Esophagus muscularis mucosa (tissue), 4 donors: ENCODE data around the gene MFF. TPM values are rescaled to one million over a fixed set of nuclear protein-coding genes. Genes with fewer than 3 reads are reported as not detected.

ENCODE experiments used
- DNase-seq: peaks from one replicate; pipeline ENCODE4 v3.0.0-alpha.2; 2017; ENCODE audit errors: extremely low spot score
- H3K27ac ChIP-seq, 4 donors: fragments of 200-600 bp; sonication (generic); replicated peaks in 1 of 4; 1 replicate in 3 of 4; 2 replicates in 1 of 4; pipeline ENCODE4 v1.5.1; 2016 to 2019; ENCODE audit warnings: mild to moderate bottlenecking in 1 of 4
- H3K27me3 ChIP-seq, 4 donors: fragments of 200-600 bp; sonication (generic); one replicate each; pipeline versions ENCODE4 v1.5.1 to v1.6.0; 2016 to 2019
- H3K36me3 ChIP-seq, 4 donors: fragments of 200-600 bp; sonication (generic); one replicate each; pipeline ENCODE4 v1.5.1; 2016 to 2019
- H3K4me1 ChIP-seq, 4 donors: fragments of 200-600 bp; sonication (generic); one replicate each; pipeline ENCODE4 v1.5.1; 2016 to 2019
- H3K4me3 ChIP-seq, 4 donors: fragments of 200-600 bp; sonication (generic); 1 replicate in 2 of 4; 2 replicates in 2 of 4; pipeline ENCODE4 v1.5.1; 2016 to 2019; ENCODE audit warnings: mild to moderate bottlenecking in 4 of 4, moderate library complexity in 1 of 4
- H3K9me3 ChIP-seq, 4 donors: fragments of 200-600 bp; sonication (generic); 1 replicate in 3 of 4; 2 replicates in 1 of 4; pipeline ENCODE4 v1.5.1; 2016 to 2019
- CTCF ChIP-seq, 3 experiments: fragments of 200-600 bp in 2 of 3; fragments of 450-650 bp in 1 of 3; sonication (generic) in 2 of 3; IDR thresholded peaks; one replicate each; pipeline ENCODE4 v1.5.1; 2017 to 2019; ENCODE audit warnings: antibody characterized with exemption in 3 of 3, mild to moderate bottlenecking in 2 of 3, moderate library complexity in 1 of 3
- EP300 ChIP-seq: sonication (generic); formaldehyde crosslinking; IDR thresholded peaks from one replicate; pipeline ENCODE4 v1.6.1; 2017; ENCODE audit warnings: antibody characterized with exemption
- POLR2A ChIP-seq: fragments of 450-650 bp; IDR thresholded peaks from one replicate; pipeline ENCODE4 v1.6.1; 2017; ENCODE audit warnings: antibody characterized with exemption, moderate library complexity, mild to moderate bottlenecking, low read depth
- POLR2AphosphoS5 ChIP-seq, 2 donors: sonication (generic); formaldehyde crosslinking; IDR thresholded peaks; one replicate each; pipeline ENCODE4 v1.6.1; 2017; ENCODE audit warnings: antibody characterized with exemption in 2 of 2
- WGBS: methylation state at CpG from one replicate; pipeline ENCODE4 v1.1.5; 2018; 5-methylcytosine and 5-hydroxymethylcytosine counted together
- intact Hi-C: fragments of 100-400 bp; cut with DNase I; formaldehyde crosslinking; loops from one replicate; pipeline ENCODE4 v1.15.1; 2023
- total RNA-seq, 4 donors: library from RNA; depleted of rRNA; stranded (reverse); fragments of >200 nt; gene quantifications; one replicate each; pipeline versions ENCODE4 v1.1.0 to v1.2.1, GENCODE V29; 2016

Gene MFF
- total RNA-seq, 4 donors from 2014 or later: 117 to 135 (median 125) TPM

GRCh38 chr2:227325839-227326195, 766 bp downstream of the MFF start:
- TF ChIP-seq CTCF (IDR thresholded peaks at IDR 0.05) (no peak), POLR2A (no peak)
- H3K4me3 ChIP-seq: peak overlapping the region; percentile 86 to 98 (median 93)
- intact Hi-C loops: no loop called here
- H3K27me3 ChIP-seq: no peaks in the 10 kb centered on the region
- DNase-seq: no peak
- 2% methylated on average over 7 of the region's 13 CpGs for WGBS
- no peaks in the 10 kb centered on the region for H3K9me3 ChIP-seq
- peaks cover 19 to 33% (median 23%) of the 10 kb centered on the region in 4 donors for H3K4me1 ChIP-seq
- peak overlapping the region; percentile 87 to 97 (median 92) for H3K27ac ChIP-seq
- peaks cover 0 to 6% (median 4%) of the 10 kb centered on the region in 4 donors for H3K36me3 ChIP-seq

GRCh38 chr2:227326783-227327182, 1.7 kb downstream of the MFF start:
- H3K4me1 ChIP-seq: peaks cover 19 to 33% (median 23%) of the 10 kb centered on the region in 4 donors
- DNase-seq: no peak
- intact Hi-C loops: no loop called here
- H3K9me3 ChIP-seq: no peaks in the 10 kb centered on the region
- peaks cover 0 to 10% (median 8%) of the 10 kb centered on the region in 4 donors for H3K36me3 ChIP-seq
- no peak overlapping the region for H3K4me3 ChIP-seq
- TF ChIP-seq EP300 (no peak), CTCF (IDR thresholded peaks at IDR 0.05) (no peak), POLR2AphosphoS5 (IDR thresholded peaks at IDR 0.05) (no peak)
- H3K27ac ChIP-seq: no peak overlapping the region
- 94% methylated on average over 6 of the region's 6 CpGs for WGBS
- H3K27me3 ChIP-seq: no peaks in the 10 kb centered on the region

DNA sequence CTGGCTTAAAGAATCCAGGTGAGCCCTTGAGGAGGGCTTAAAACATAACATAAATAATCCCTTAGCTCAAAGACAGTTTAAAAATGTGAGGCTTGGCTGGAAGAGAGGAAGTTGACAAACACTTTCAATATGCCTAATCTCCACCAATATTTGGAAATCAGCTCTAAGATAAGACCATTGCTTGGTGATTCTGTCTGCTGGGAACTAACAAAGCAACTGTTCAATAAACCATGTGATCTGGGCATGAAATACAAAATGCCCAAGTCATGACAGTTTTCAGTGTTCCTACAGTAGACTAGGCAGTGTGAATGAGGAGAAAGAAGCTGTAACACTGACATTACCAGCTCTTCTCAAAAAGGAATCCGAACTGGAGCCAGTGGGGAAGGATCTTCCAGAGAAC, 10.7 kb downstream of the MFF start:
- intact Hi-C loops: no loop called here
- TF ChIP-seq POLR2A (no peak), CTCF (IDR thresholded peaks at IDR 0.05) (no peak), POLR2AphosphoS5 (IDR thresholded peaks at IDR 0.05) (no peak), EP300 (no peak)
- no peak for DNase-seq
- 88% methylated on average over 1 of the region's 1 CpG for WGBS
- no peaks in the 10 kb centered on the region for H3K4me1 ChIP-seq
- no peaks in the 10 kb centered on the region for H3K27me3 ChIP-seq
- no peak overlapping the region for H3K27ac ChIP-seq
- no peaks in the 10 kb centered on the region for H3K9me3 ChIP-seq
- H3K36me3 ChIP-seq: peaks cover 11 to 77% (median 39%) of the 10 kb centered on the region in 4 donors
- H3K4me3 ChIP-seq: no peak overlapping the region

DNA sequence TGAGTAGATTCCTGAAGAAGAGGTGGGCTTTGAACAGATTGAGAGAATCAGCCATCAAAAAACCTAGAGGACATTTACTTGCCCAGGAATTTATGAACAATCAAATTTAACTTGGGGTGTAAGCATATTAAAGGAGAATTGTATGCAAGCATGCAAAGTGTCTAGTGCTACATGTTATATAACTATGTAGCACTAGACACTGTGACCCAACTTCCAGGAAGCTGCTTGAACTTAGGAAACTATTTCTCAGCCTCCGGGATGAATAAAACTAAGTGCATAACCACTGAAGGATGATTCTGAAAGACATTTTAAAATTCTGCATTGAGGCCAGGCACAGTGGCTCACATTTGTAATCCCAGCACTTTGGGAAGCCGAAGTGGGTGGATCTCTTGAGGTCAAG, 12.4 kb downstream of the MFF start:
- no peak overlapping the region for H3K4me3 ChIP-seq
- no peak for DNase-seq
- no peaks in the 10 kb centered on the region for H3K4me1 ChIP-seq
- no peaks in the 10 kb centered on the region for H3K9me3 ChIP-seq
- intact Hi-C loops: no loop called here
- TF ChIP-seq POLR2AphosphoS5 (IDR thresholded peaks at IDR 0.05) (no peak), POLR2A (no peak), CTCF (IDR thresholded peaks at IDR 0.05) (no peak), EP300 (no peak)
- WGBS: 96% methylated on average over 2 of the region's 2 CpGs
- H3K36me3 ChIP-seq: peaks cover 11 to 84% (median 38%) of the 10 kb centered on the region in 4 donors
- no peak overlapping the region for H3K27ac ChIP-seq
- H3K27me3 ChIP-seq: no peaks in the 10 kb centered on the region

GRCh38 chr2:227339098-227339599, 14.1 kb downstream of the MFF start:
- no peak overlapping the region for H3K27ac ChIP-seq
- no peaks in the 10 kb centered on the region for H3K9me3 ChIP-seq
- DNase-seq: no peak
- H3K4me1 ChIP-seq: no peaks in the 10 kb centered on the region
- no peak overlapping the region for H3K4me3 ChIP-seq
- WGBS: 92% methylated on average over 2 of the region's 2 CpGs
- intact Hi-C loops: no loop called here
- H3K36me3 ChIP-seq: peaks cover 4 to 83% (median 39%) of the 10 kb centered on the region in 4 donors
- H3K27me3 ChIP-seq: no peaks in the 10 kb centered on the region
- TF ChIP-seq POLR2A (no peak), POLR2AphosphoS5 (IDR thresholded peaks at IDR 0.05) (no peak), EP300 (no peak), CTCF (IDR thresholded peaks at IDR 0.05) (no peak)
